ENCODE results near the gene NABP2. TPM values are rescaled to one million over a fixed set of nuclear protein-coding genes. Genes with fewer than 3 reads are reported as not detected.
"Not testable (repeated sequence)": the region's sequence is repeated elsewhere in the genome, so short reads cannot be mapped to it uniquely, and the experiment has no call there.

NABP2 gene
- total RNA-seq, 1 experiment from 2014 or later = 98.6 TPM

GRCh38 chr12:56271031-56271430, 46.9 kb downstream of the NABP2 start:
- POLR2A ChIA-PET (ENCODE audit: unreplicated experiment) = interaction anchor here (0.6 kb wide), 1 partner anchor 99 kb away, joined by 3 read pairs; no protein-coding TSS in a partner anchor
- no TSS peak for BruUV-seq (replicated peaks)
- no peak overlapping the region for H3K9ac ChIP-seq (ENCODE audit: low read length)
- no peaks in the 10 kb centered on the region for H3K79me2 ChIP-seq (ENCODE audit: low read length)
- no peaks in the 10 kb centered on the region for H3F3A ChIP-seq (ENCODE audit: low read length, unreplicated experiment)
- no peaks in the 10 kb centered on the region for H3K9me3 ChIP-seq (ENCODE audit: low read length)
- H3K4me2 ChIP-seq (ENCODE audit: low read length) = no peak overlapping the region
- no peaks in the 10 kb centered on the region for H3K9me2 ChIP-seq (replicated peaks; ENCODE audit: low read length)
- peaks cover 39% of the 10 kb centered on the region for H3K36me3 ChIP-seq (ENCODE audit: low read depth, low read length)
- H2AFZ ChIP-seq (ENCODE audit: low read length) = no peak overlapping the region
- H3K27me3 ChIP-seq (ENCODE audit: low read length) = no peaks in the 10 kb centered on the region
- TF ChIP-seq EZH2 (IDR thresholded peaks at IDR 0.05; ENCODE audit: low read length, unreplicated experiment) (no peak), CTCF (conservative IDR thresholded peaks at IDR 0.05; ENCODE audit: low read depth, low read length) (peak; percentile 67)
- DNase-seq (peak; percentile 49), ATAC-seq (peak; percentile 18; the same call in 1 of the 2 replicates)
- CTCF ChIA-PET = no interaction called here
- no peak overlapping the region for H3K27ac ChIP-seq (ENCODE audit: low read length)
- H3K4me1 ChIP-seq (ENCODE audit: insufficient read depth, low read length) = no peaks in the 10 kb centered on the region
- H4K20me1 ChIP-seq (ENCODE audit: low read length) = no peaks in the 10 kb centered on the region
- intact Hi-C loops (cut with micrococcal nuclease) = no loop called here
- no peak overlapping the region for H3K4me3 ChIP-seq (ENCODE audit: low read length)

- H3K9me2 ChIP-seq (replicated peaks; ENCODE audit: low read length); H3K27ac ChIP-seq (ENCODE audit: low read length); BruUV-seq (replicated peaks); H2AFZ ChIP-seq (ENCODE audit: low read length); POLR2A ChIA-PET (ENCODE audit: unreplicated experiment); H3K4me1 ChIP-seq (ENCODE audit: insufficient read depth, low read length); H4K20me1 ChIP-seq (ENCODE audit: low read length); ATAC-seq; intact Hi-C loops (cut with micrococcal nuclease); H3K4me2 ChIP-seq (ENCODE audit: low read length); H3K79me2 ChIP-seq (ENCODE audit: low read length); H3F3A ChIP-seq (ENCODE audit: low read length, unreplicated experiment); H3K9me3 ChIP-seq (ENCODE audit: low read length); DNase-seq; CTCF ChIA-PET; H3K4me3 ChIP-seq (ENCODE audit: low read length); H3K9ac ChIP-seq (ENCODE audit: low read length); H3K27me3 ChIP-seq (ENCODE audit: low read length): not testable (repeated sequence)
- H3K36me3 ChIP-seq (ENCODE audit: low read depth, low read length) = peaks cover 43% of the 10 kb centered on the region
Observed at GRCh38 chr12:56272468-56272867, 48.3 kb downstream of the NABP2 start.

- ChIA-PET CTCF (no interaction called here), POLR2A (ENCODE audit: unreplicated experiment) (no interaction called here)
- Histone ChIP-seq H3K9ac (ENCODE audit: low read length) (no peak overlapping the region), H3K27me3 (ENCODE audit: low read length) (no peaks in the 10 kb centered on the region), H3K79me2 (ENCODE audit: low read length) (no peaks in the 10 kb centered on the region), H3K9me2 (replicated peaks; ENCODE audit: low read length) (no peaks in the 10 kb centered on the region), H3K9me3 (ENCODE audit: low read length) (no peaks in the 10 kb centered on the region), H2AFZ (ENCODE audit: low read length) (no peak overlapping the region), H3K4me3 (ENCODE audit: low read length) (no peak overlapping the region), H4K20me1 (ENCODE audit: low read length) (no peaks in the 10 kb centered on the region), H3K27ac (ENCODE audit: low read length) (no peak overlapping the region), H3K4me1 (ENCODE audit: insufficient read depth, low read length) (no peaks in the 10 kb centered on the region), H3F3A (ENCODE audit: low read length, unreplicated experiment) (no peaks in the 10 kb centered on the region), H3K36me3 (ENCODE audit: low read depth, low read length) (peaks cover 54% of the 10 kb centered on the region), H3K4me2 (ENCODE audit: low read length) (no peak overlapping the region)
- no peak for DNase-seq
- intact Hi-C loops (cut with micrococcal nuclease) = no loop called here
- BruUV-seq (replicated peaks) = no TSS peak
- ATAC-seq = no peak
- TF ChIP-seq EZH2 (IDR thresholded peaks at IDR 0.05; ENCODE audit: low read length, unreplicated experiment) (no peak), EZH2phosphoT487 (IDR thresholded peaks at IDR 0.05; ENCODE audit: borderline replicate concordance, low read length) (no peak), CTCF (conservative IDR thresholded peaks at IDR 0.05; ENCODE audit: low read depth, low read length) (no peak)
Observed at GRCh38 chr12:56274299-56274698, 50.2 kb downstream of the NABP2 start.

Measured in PC-3 (cell line).